K562 (cell line): ENCODE data around the gene ATP6V1F. TPM values are rescaled to one million over a fixed set of nuclear protein-coding genes. Genes with fewer than 3 reads are reported as not detected.

Experiments
- HIVEP1 ChIP-seq: fragments of 250-450 bp; sonication (Bioruptor Pico); IDR thresholded peaks from 2 replicates; pipeline ENCODE4 v1.4.0; 2020; ENCODE audit warnings: mild to moderate bottlenecking
- IFI16 ChIP-seq: fragments of 250-450 bp; sonication (Bioruptor Pico); IDR thresholded peaks from 2 replicates; pipeline ENCODE4 v2.1.2; 2022; ENCODE audit warnings: mild to moderate bottlenecking, inconsistent platforms
- LARP7 ChIP-seq: fragments of 450-650 bp; IDR thresholded peaks from 2 replicates; pipeline ENCODE4 v1.6.1; 2016
- PHF20 ChIP-seq: fragments of 450-650 bp; IDR thresholded peaks from 2 replicates; pipeline ENCODE4 v1.6.1; 2018; ENCODE audit not compliant: partially characterized antibody
- PTTG1 ChIP-seq: fragments of 450-650 bp; IDR thresholded peaks from 2 replicates; pipeline ENCODE4 v1.6.1; 2016; ENCODE audit warnings: low read depth, mild to moderate bottlenecking, missing genetic modification characterization, missing compliant biosample characterization
- SRSF1 ChIP-seq: fragments of 200-400 bp; formaldehyde crosslinking; IDR thresholded peaks from 2 replicates; pipeline ENCODE4 v1.6.1; 2017; ENCODE audit warnings: mild to moderate bottlenecking, low read depth, low read length, moderate library complexity
- STAG1 ChIP-seq: sonication (generic); formaldehyde crosslinking; IDR thresholded peaks from 2 replicates; pipeline ENCODE4 v1.5.0; 2020; ENCODE audit warnings: missing genetic modification reagents, borderline replicate concordance
- ZBTB33 ChIP-seq: sonication (generic); formaldehyde crosslinking; IDR thresholded peaks from 2 replicates; pipeline ENCODE4 v1.8.1; 2023; ENCODE audit warnings: mild to moderate bottlenecking, missing genetic modification reagents
- ZMIZ1 ChIP-seq, 2 experiments: fragments of 150-350 bp in 1 of 2; IDR thresholded peaks; 2 replicates each; pipeline ENCODE4 v1.6.1; 2012 to 2016; ENCODE audit warnings: low read depth in 2 of 2, low read length in 2 of 2, mild to moderate bottlenecking in 1 of 2, moderate library complexity in 1 of 2
- ZNF583 ChIP-seq: fragments of 250-450 bp; sonication (Bioruptor Pico); IDR thresholded peaks from 2 replicates; pipeline ENCODE4 v1.4.0; 2020
- polyA plus RNA-seq, 8 experiments: library from polyadenylated mRNA; depleted of rRNA in 4 of 8; stranded (reverse) in 5 of 8; unstranded in 3 of 8; fragments of >200 nt; fragmentation: Nextera tagmentation in 2 of 8; fragmentation: Illumina TruSeq in 1 of 8; extraction: Ambion mirVana in 2 of 8; extraction: Trizol in 1 of 8; gene quantifications; 2 replicates each; pipeline versions ENCODE4 v1.2.1 to v1.2.3, GENCODE V29; 2011 to 2014; ENCODE audit warnings: inconsistent platforms in 1 of 8, missing spikeins in 1 of 8
- total RNA-seq, 7 experiments: library from RNA; depleted of rRNA in 6 of 7; stranded (reverse); fragments of >200 nt in 6 of 7; fragmentation: Illumina TruSeq in 2 of 7; extraction: Trizol in 2 of 7; gene quantifications; 2 replicates each; pipeline versions ENCODE4 v1.2.1 to v1.2.3, GENCODE V29; 2011 to 2021; ENCODE audit warnings: low replicate concordance in 1 of 7
- TF ChIP-seq, protein P1 (sequence below): fragments of 450-650 bp; formaldehyde crosslinking; IDR thresholded peaks from 2 replicates; pipeline ENCODE4 v1.4.0; 2022; ENCODE audit warnings: mild to moderate bottlenecking, moderate library complexity
- TF ChIP-seq, protein P2 (sequence below), 2 experiments: fragments of 450-650 bp; IDR thresholded peaks; 2 replicates each; pipeline ENCODE4 v1.6.1; 2016; ENCODE audit warnings: mild to moderate bottlenecking in 2 of 2, borderline replicate concordance in 1 of 2, low read depth in 1 of 2, moderate library complexity in 1 of 2

The ATP6V1F gene
- total and polyA plus RNA-seq, 9 of the 15 experiments (the other 6 are each of a cell fraction or from before 2014, with no cell fraction given) = 206 to 1,123 (median 542) TPM

- TF ChIP-seq SRSF1 (no peak), ZNF583 (CRISPR knock-in tag) (no peak), ZMIZ1 (IDR thresholded peaks at IDR 0.05; ENCODE audit: low read depth in 2 of 2, low read length in 2 of 2) (no peak), PHF20 (peak; percentile 74), ZBTB33 (CRISPR knock-in tag) (0 out of 2 replicates have a peak, but pooled peaks have one; percentile 17), HIVEP1 (CRISPR knock-in tag) (no peak), IFI16 (CRISPR knock-in tag) (no peak), PTTG1 (tag) (no peak), LARP7 (peak; percentile 81; the same call in 1 of the 2 replicates), STAG1 (CRISPR knock-in tag) (no peak)
- TF ChIP-seq, protein P1, sequence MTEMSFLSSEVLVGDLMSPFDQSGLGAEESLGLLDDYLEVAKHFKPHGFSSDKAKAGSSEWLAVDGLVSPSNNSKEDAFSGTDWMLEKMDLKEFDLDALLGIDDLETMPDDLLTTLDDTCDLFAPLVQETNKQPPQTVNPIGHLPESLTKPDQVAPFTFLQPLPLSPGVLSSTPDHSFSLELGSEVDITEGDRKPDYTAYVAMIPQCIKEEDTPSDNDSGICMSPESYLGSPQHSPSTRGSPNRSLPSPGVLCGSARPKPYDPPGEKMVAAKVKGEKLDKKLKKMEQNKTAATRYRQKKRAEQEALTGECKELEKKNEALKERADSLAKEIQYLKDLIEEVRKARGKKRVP (CRISPR knock-in tag) = no peak
- TF ChIP-seq, protein P2, sequence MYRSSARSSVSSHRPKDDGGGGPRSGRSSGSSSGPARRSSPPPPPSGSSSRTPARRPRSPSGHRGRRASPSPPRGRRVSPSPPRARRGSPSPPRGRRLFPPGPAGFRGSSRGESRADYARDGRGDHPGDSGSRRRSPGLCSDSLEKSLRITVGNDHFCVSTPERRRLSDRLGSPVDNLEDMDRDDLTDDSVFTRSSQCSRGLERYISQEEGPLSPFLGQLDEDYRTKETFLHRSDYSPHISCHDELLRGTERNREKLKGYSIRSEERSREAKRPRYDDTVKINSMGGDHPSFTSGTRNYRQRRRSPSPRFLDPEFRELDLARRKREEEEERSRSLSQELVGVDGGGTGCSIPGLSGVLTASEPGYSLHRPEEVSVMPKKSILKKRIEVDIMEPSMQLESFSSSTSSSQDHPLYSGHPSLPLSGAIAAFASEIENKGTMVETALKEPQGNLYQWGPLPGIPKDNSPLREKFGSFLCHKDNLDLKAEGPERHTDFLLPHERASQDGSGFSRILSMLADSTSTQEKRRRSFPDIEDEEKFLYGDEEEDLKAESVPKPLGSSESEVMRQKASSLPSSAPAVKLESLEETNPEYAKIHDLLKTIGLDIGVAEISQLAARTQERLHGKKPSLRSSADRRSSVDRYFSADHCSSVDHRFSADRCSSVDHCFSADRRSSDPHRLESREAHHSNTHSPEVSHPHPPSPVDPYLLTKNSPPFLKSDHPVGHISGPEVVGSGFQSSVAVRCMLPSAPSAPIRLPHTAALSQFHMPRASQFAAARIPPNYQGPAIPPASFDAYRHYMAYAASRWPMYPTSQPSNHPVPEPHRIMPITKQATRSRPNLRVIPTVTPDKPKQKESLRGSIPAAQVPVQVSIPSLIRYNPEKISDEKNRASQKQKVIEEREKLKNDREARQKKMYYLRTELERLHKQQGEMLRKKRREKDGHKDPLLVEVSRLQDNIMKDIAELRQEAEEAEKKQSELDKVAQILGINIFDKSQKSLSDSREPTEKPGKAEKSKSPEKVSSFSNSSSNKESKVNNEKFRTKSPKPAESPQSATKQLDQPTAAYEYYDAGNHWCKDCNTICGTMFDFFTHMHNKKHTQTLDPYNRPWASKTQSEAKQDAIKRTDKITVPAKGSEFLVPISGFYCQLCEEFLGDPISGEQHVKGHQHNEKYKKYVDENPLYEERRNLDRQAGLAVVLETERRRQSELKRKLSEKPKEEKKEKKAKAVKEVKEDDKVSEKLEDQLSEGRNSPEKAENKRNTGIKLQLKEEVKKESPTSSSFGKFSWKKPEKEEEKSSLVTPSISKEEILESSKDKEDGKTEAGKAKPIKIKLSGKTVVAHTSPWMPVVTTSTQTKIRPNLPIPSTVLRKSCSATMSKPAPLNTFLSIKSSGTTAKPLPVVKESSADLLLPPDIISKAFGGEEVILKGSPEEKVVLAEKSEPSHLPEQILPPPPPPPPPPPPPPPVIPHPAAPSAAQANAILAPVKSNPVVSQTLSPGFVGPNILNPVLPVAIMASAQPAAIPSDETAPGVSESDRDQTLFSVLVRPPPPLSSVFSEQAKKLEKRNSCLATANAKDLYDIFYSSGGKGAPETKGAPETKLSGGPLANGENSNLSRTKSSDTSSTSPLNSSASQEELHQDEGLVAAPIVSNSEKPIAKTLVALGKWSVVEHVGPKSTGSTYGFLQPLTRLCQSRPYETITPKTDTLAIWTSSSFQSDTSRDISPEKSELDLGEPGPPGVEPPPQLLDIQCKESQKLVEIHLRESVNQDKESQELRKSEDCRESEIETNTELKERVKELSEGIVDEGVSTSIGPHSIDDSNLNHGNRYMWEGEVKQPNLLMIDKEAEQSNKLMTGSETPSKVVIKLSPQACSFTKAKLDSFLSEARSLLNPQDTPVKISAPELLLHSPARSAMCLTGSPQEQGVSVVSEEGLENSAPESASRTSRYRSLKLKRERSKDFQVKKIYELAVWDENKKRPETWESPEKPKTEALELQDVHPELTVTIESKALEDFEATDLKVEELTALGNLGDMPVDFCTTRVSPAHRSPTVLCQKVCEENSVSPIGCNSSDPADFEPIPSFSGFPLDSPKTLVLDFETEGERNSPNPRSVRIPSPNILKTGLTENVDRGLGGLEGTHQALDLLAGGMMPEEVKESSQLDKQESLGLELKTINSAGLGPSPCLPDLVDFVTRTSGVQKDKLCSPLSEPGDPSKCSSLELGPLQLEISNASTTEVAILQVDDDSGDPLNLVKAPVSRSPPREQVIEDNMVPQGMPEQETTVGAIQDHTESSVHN (IDR thresholded peaks at IDR 0.05; ENCODE audit: borderline replicate concordance in 1 of 2, low read depth in 1 of 2) = no peak
These were observed at the start of gene ATP6V1F (continued) for GRCh38 chr7:128862571-128863432.
